ENCODE data around the gene LMNA.
A peak's percentile ranks its signal among the peaks of the same experiment; 100 is the strongest.

DNA sequence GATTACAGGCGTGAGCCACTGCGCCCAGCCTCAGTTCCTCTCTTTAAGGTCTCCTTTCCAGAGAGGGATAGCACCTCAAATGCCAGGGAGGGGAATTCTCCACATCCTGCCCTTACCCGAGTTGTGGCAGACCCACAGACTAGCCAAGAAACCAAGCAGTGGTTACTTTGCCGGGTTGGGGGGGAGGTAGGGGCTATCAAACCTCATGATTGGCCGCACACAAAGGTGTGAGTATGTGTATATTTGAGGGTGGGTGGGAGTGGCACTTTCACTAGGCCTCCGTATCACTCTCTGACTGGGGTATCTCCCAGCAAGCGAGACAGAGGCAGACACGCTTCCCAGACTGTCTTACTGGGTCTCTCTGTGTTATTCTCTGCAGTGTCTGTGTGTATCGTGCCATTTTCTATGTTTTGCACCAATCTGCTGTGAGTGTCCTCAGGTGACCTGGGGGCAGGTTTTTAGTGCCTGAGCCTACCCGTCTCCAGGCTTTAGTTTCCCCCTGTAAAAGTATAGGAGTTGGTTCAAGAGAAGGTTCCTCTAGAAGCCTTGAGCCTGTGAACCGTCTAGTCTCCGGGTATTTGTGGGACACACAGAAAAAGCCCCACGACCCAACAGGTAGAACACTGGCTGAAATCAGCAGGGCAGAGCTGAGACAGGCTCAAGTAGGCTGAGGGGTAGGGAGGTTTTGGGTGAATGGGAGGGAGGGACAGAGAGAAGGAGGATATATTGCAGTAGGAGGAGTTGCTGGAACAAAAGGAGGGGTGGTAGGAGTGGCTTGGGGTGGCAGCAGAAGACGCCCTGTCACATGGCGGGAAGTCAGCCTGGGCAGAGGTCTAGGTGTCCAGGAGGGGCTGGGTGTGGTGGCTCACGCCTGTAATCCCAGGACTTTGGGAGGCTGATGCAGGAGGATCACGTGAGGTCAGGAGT is 10.3 kb downstream of the LMNA start:
- TF ChIP-seq, protein P1, sequence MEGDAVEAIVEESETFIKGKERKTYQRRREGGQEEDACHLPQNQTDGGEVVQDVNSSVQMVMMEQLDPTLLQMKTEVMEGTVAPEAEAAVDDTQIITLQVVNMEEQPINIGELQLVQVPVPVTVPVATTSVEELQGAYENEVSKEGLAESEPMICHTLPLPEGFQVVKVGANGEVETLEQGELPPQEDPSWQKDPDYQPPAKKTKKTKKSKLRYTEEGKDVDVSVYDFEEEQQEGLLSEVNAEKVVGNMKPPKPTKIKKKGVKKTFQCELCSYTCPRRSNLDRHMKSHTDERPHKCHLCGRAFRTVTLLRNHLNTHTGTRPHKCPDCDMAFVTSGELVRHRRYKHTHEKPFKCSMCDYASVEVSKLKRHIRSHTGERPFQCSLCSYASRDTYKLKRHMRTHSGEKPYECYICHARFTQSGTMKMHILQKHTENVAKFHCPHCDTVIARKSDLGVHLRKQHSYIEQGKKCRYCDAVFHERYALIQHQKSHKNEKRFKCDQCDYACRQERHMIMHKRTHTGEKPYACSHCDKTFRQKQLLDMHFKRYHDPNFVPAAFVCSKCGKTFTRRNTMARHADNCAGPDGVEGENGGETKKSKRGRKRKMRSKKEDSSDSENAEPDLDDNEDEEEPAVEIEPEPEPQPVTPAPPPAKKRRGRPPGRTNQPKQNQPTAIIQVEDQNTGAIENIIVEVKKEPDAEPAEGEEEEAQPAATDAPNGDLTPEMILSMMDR (IDR thresholded peaks at IDR 0.05), result no peak
- TF ChIP-seq EP300 (IDR thresholded peaks at IDR 0.05) (no peak), POLR2A (IDR thresholded peaks at IDR 0.05) (peak; percentile 6 to 56), POLR2AphosphoS5 (IDR thresholded peaks at IDR 0.05) (peak; percentile 50 to 84 (median 71))

All from sigmoid colon (tissue), 4 donors.